ENCODE measurements around the gene CCDC102A. TPM values are rescaled to one million over a fixed set of nuclear protein-coding genes. Genes with fewer than 3 reads are reported as not detected.

Gene CCDC102A
- total RNA-seq, 2 donors from 2014 or later, result 11.2 to 15.1 TPM

DNA sequence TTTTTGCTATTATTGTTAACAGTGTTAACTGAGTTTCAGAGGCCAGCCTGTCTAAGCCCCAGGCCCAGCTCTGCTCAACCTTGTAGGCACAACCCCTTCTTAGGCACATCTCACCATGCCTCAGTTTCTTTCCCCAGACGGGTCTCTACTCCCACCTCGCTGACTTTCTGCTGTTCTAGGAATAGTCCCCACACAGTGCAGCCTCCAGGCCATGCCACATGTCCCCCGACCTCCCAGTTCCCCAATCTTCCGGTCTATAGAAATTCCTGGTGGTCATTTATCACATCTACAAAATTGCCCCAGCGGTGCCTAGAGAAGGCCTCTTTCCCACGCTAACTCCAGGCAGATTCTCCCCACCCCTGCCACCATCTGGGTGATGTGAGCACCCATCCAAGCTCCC is 40.8 kb upstream of the CCDC102A start:
- H3K27ac ChIP-seq, result no peak overlapping the region
- TF ChIP-seq, protein P1, sequence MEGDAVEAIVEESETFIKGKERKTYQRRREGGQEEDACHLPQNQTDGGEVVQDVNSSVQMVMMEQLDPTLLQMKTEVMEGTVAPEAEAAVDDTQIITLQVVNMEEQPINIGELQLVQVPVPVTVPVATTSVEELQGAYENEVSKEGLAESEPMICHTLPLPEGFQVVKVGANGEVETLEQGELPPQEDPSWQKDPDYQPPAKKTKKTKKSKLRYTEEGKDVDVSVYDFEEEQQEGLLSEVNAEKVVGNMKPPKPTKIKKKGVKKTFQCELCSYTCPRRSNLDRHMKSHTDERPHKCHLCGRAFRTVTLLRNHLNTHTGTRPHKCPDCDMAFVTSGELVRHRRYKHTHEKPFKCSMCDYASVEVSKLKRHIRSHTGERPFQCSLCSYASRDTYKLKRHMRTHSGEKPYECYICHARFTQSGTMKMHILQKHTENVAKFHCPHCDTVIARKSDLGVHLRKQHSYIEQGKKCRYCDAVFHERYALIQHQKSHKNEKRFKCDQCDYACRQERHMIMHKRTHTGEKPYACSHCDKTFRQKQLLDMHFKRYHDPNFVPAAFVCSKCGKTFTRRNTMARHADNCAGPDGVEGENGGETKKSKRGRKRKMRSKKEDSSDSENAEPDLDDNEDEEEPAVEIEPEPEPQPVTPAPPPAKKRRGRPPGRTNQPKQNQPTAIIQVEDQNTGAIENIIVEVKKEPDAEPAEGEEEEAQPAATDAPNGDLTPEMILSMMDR (IDR thresholded peaks at IDR 0.05), result no peak
- DNase-seq (ENCODE audit: low spot score), result peak; percentile 50
- no peaks in the 10 kb centered on the region for H3K36me3 ChIP-seq
- H3K4me1 ChIP-seq, result peaks cover 0 to 3% of the 10 kb centered on the region in 2 donors
- H3K27me3 ChIP-seq, result no peaks in the 10 kb centered on the region
- no peak overlapping the region for H3K4me3 ChIP-seq
- H3K9me3 ChIP-seq, result no peaks in the 10 kb centered on the region

DNA sequence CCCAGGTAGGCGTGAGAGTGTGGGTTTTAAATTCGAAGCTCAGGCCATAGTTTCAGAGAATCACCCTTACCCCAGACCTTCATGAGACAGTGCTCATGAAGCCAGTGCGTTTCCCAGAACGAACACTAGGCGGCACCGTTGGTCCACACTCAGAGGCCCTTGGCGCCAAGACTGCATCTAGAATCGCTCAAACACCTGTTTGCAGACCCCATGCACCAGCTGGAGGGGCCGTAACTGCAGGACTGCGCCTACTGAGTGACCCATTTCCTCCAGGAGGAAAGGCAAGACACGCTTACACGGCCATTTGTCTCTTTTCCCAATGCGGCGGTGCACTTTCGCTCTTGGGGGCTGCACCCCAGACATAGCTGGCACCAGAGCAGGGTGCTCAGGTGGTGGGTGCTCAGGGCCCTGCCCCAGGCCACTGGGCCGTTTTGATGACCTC is 40.1 kb upstream of the CCDC102A start:
- DNase-seq (ENCODE audit: low spot score), result peak; percentile 79
- H3K4me1 ChIP-seq, result peaks cover 0 to 3% of the 10 kb centered on the region in 2 donors
- H3K9me3 ChIP-seq, result no peaks in the 10 kb centered on the region
- H3K27ac ChIP-seq, result no peak overlapping the region
- H3K27me3 ChIP-seq, result no peaks in the 10 kb centered on the region
- TF ChIP-seq, protein P1 (IDR thresholded peaks at IDR 0.05), result peak; percentile 89 to 92
- H3K36me3 ChIP-seq, result no peaks in the 10 kb centered on the region
- no peak overlapping the region for H3K4me3 ChIP-seq

DNA sequence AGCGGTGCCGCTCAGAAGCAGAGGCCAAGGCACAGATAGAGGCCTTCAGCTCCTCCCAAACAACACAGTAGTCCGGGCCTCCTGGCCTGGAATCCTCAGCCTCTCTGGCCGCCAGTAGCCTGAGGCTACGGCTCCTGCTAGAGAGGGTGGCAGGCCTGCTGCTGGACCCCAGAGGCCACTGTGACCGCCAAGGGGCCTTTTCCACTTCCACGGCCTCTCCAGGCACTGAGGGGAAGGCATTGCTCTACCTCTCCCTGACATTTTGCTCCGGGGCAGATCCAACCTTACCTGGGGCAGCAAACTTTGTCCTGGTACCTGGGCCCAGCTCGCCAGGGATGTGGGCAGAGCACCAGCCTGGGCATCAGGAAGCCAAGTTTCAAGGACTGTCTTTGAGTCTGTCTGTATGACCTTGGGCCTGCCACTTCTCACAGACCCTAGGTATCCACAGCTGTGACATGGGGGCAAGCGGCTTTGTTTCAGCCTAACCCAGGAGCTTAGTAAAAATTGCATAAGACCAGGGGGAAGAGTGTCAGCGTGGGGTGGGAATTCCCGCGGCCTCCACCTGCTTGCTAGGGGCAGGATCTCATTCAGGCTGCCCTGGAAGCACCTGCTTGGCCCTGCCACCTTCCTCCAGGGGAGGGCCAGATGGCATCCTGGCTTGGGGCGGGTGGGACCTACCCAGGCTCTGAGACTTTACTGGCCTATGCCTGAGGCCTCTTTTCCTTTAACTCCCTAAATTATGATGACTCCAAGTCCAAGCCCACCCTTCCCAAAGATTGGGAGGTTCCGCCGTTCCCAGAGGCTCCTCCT is 39.3 kb upstream of the CCDC102A start:
- H3K4me3 ChIP-seq, result no peak overlapping the region
- peaks cover 0 to 3% of the 10 kb centered on the region in 2 donors for H3K4me1 ChIP-seq
- H3K36me3 ChIP-seq, result no peaks in the 10 kb centered on the region
- H3K9me3 ChIP-seq, result no peaks in the 10 kb centered on the region
- DNase-seq (ENCODE audit: low spot score), result peak; percentile 52
- TF ChIP-seq, protein P1 (IDR thresholded peaks at IDR 0.05), result no peak
- H3K27ac ChIP-seq, result no peak overlapping the region
- H3K27me3 ChIP-seq, result no peaks in the 10 kb centered on the region

DNA sequence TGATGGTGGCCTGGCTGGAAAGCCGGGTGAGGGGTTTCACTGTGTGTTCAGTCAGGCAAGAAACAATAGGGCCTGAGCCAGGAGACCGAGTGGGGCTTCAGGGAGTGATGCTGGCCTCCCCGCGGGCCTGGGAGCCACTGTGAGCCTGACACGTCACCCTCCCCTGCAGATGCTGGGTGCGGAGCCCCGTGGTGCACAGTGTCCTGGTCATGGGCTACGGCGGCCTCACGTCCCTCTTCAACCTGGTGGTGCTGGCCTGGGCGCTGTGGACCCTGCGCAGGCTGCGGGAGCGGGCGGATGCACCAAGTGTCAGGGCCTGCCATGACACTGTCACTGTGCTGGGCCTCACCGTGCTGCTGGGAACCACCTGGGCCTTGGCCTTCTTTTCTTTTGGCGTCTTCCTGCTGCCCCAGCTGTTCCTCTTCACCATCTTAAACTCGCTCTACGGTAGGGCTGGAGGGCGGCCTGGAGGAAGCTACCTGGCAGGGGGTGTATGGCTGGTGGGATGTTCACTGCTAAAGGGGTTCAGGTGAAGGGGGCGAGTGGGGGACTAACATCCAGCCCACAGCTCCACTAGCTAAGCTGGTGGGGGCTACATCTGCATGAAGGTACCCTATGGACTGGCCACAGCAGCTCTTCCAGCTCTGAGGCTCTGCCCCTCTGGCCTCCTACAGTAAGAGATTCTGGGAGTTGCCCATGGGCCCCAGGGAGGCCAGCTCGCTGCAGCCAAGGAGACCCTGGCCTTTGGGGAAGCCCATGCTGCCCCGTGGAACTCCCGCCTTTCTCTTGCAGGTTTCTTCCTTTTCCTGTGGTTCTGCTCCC is 38.5 kb upstream of the CCDC102A start:
- Histone ChIP-seq H3K36me3 (no peaks in the 10 kb centered on the region), H3K27ac (no peak overlapping the region), H3K27me3 (no peaks in the 10 kb centered on the region), H3K4me3 (no peak overlapping the region), H3K9me3 (no peaks in the 10 kb centered on the region), H3K4me1 (peaks cover 0 to 3% of the 10 kb centered on the region in 2 donors)
- peak; percentile 48 for DNase-seq (ENCODE audit: low spot score)
- TF ChIP-seq, protein P1 (IDR thresholded peaks at IDR 0.05), result no peak

GRCh38 chr16:57574086-57574485 is 37.7 kb upstream of the CCDC102A start:
- no peaks in the 10 kb centered on the region for H3K27me3 ChIP-seq
- TF ChIP-seq, protein P1 (IDR thresholded peaks at IDR 0.05), result no peak

More at GRCh38 chr16:57574086-57574485, 37.7 kb upstream of the CCDC102A start:
- H3K4me3 ChIP-seq, result no peak overlapping the region
- no peak for DNase-seq (ENCODE audit: low spot score)
- no peaks in the 10 kb centered on the region for H3K36me3 ChIP-seq
- no peak overlapping the region for H3K27ac ChIP-seq
- H3K4me1 ChIP-seq, result peaks cover 0 to 3% of the 10 kb centered on the region in 2 donors
- H3K9me3 ChIP-seq, result no peaks in the 10 kb centered on the region
